Measurements from ENCODE around the gene CDK19. TPM values are rescaled to one million over a fixed set of nuclear protein-coding genes. Genes with fewer than 3 reads are reported as not detected.

The CDK19 gene
- total RNA-seq, 2 experiments from 2014 or later = 18.2 to 18.4 TPM

- no peak for DNase-seq
- POLR2A ChIA-PET = interaction anchor here (3.2 kb wide), 1 partner anchor 125 kb away, joined by 14 read pairs; the partner anchor contains the start of gene CDK19
- Mint-ChIP-seq H3K27me3 (no peaks in the 10 kb centered on the region), H3K4me3 (no peak overlapping the region), H3K27ac (no peak overlapping the region), H3K36me3 (peaks cover 3% of the 10 kb centered on the region), H3K4me1 (ENCODE audit: low read depth) (peaks cover 24% of the 10 kb centered on the region), H3K9me3 (no peaks in the 10 kb centered on the region)
- intact Hi-C loops (cut with micrococcal nuclease) = no loop called here
- CTCF ChIA-PET = no interaction called here
Observed at GRCh38 chr6:110689275-110689935, 125.9 kb downstream of the CDK19 start.

DNA sequence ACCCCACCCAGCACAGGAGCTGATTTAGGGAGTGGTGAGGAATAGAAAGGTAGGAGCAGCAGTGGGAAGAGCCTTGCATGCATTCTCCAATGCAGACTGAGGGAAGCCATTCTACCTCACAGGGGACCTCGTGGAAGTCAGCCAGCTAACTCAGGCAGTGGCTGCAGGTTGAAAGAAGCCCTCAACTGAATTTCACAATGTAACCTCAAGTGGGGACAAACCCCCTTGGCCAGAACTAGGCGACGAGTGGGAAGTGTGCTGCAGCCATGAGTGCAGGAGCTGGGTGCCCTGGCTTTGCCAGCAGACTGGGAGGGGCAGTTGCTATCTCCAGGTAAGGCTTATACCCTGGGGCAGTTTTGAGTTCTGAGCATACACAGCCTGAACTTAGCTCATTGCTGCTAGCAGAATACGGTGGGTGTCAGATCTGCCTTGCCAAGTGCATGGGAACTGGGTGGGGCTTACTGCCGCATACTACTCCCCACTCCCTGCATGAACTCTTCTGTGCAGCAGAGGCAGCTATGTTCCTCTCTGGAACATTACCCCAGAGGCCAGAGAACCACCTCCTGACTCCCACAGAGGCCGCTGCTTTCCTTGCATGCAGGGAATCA is 126.5 kb downstream of the CDK19 start:
- DNase-seq = no peak
- no peaks in the 10 kb centered on the region for H3K27me3 Mint-ChIP-seq
- peaks cover 3% of the 10 kb centered on the region for H3K36me3 Mint-ChIP-seq
- intact Hi-C loops (cut with micrococcal nuclease) = no loop called here
- H3K9me3 Mint-ChIP-seq = no peaks in the 10 kb centered on the region
- H3K4me3 Mint-ChIP-seq = no peak overlapping the region
- CTCF ChIA-PET = interaction anchor here (0.6 to 1.9 kb wide), 2 partner anchors 185 to 190 kb away, joined by 4 to 7 read pairs; no protein-coding TSS in a partner anchor
- no peak overlapping the region for H3K27ac Mint-ChIP-seq
- POLR2A ChIA-PET = interaction anchor here (3.2 kb wide), 1 partner anchor 126 kb away, joined by 14 read pairs; the partner anchor contains the start of gene CDK19
- peaks cover 24% of the 10 kb centered on the region for H3K4me1 Mint-ChIP-seq (ENCODE audit: low read depth)

DNA sequence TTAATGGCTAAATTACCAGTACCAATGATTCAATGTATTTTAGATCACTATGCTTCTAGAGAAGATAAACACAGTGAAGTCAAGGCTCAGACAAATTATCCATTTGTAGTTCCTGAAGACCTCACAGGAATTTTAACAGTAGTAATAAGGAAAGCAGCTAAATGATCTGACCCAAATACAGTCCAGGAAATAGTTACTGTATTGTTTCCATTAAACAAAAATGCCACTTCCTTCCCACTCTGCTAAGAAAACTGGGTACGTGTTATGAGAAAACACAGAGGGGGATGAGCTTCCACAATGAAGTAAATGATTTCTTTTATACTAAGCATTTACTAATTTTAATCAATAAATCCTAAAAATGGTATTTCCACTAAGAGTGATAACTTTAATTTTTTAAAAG is 127.9 kb downstream of the CDK19 start:
- ChIA-PET CTCF (interaction anchor here (0.7 to 1.9 kb wide), 4 partner anchors 43 to 191 kb away, joined by 3 to 7 read pairs (median 3); no protein-coding TSS in a partner anchor), POLR2A (interaction anchor here (1.4 to 3.2 kb wide), 2 partner anchors 127 to 187 kb away, joined by 5 to 14 read pairs; partner anchors contain the start of genes AMD1 and CDK19)
- H3K9me3 Mint-ChIP-seq = no peaks in the 10 kb centered on the region
- no peak overlapping the region for H3K27ac Mint-ChIP-seq
- no peak for DNase-seq
- H3K27me3 Mint-ChIP-seq = no peaks in the 10 kb centered on the region
- H3K4me1 Mint-ChIP-seq (ENCODE audit: low read depth) = peaks cover 27% of the 10 kb centered on the region
- intact Hi-C loops (cut with micrococcal nuclease) = no loop called here
- no peak overlapping the region for H3K4me3 Mint-ChIP-seq
- H3K36me3 Mint-ChIP-seq = peaks cover 1% of the 10 kb centered on the region

- POLR2A ChIA-PET = interaction anchor here (0.9 to 2.4 kb wide), 3 partner anchors 191 to 299 kb away, joined by 3 to 11 read pairs (median 4); partner anchors contain the start of genes AMD1 and RPF2
- Mint-ChIP-seq H3K27me3 (no peaks in the 10 kb centered on the region), H3K27ac (no peak overlapping the region), H3K36me3 (no peaks in the 10 kb centered on the region), H3K4me1 (ENCODE audit: low read depth) (peaks cover 21% of the 10 kb centered on the region), H3K9me3 (no peaks in the 10 kb centered on the region), H3K4me3 (no peak overlapping the region)
- no peak for DNase-seq
- intact Hi-C loops (cut with micrococcal nuclease) = loop anchor here (2.0 kb wide), 2 partner anchors 154 to 528 kb away; no protein-coding TSS in a partner anchor
- CTCF ChIA-PET = interaction anchor here (0.8 to 3.6 kb wide), 16 partner anchors 10 to 317 kb away, joined by 3 to 46 read pairs (median 10); partner anchors contain the start of genes AMD1, CDK19, GTF3C6 and RPF2
Observed at GRCh38 chr6:110683241-110683640, 132.0 kb downstream of the CDK19 start.

DNA sequence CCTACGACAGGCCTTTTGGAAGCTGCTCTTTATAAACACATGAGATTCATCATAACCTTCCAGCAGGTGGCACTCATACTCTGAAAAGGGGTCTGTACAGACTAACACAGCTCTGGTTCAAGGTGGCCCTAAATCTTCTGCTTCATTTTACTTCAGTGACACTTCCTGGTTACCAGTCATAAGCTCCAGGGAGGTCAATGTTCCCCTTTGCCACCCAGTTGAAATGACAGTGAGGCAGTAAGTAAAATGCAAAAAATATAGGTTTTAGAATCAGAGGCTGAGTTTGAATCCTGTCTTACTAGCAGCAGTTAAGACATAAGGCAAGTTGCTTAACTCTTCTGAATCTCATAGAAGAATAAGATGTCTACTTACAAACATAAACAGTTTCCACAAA is 132.8 kb downstream of the CDK19 start:
- H3K4me3 Mint-ChIP-seq = no peak overlapping the region

GRCh38 chr6:110681543-110682459 is 133.5 kb downstream of the CDK19 start:
- Mint-ChIP-seq H3K9me3 (no peaks in the 10 kb centered on the region), H3K27me3 (no peaks in the 10 kb centered on the region), H3K4me1 (ENCODE audit: low read depth) (peaks cover 12% of the 10 kb centered on the region), H3K36me3 (no peaks in the 10 kb centered on the region), H3K4me3 (no peak overlapping the region), H3K27ac (no peak overlapping the region)
- CTCF ChIA-PET = interaction anchor here (0.7 to 3.6 kb wide), 39 partner anchors 9 to 757 kb away, joined by 3 to 46 read pairs (median 4); partner anchors contain the start of genes AMD1, CDK19, GTF3C6 and RPF2
- DNase-seq = no peak
- POLR2A ChIA-PET = interaction anchor here (0.6 to 2.4 kb wide), 8 partner anchors 128 to 300 kb away, joined by 3 to 11 read pairs (median 4); partner anchors contain the start of genes CDK19, GTF3C6 and RPF2
- intact Hi-C loops (cut with micrococcal nuclease) = loop anchor here (1.0 to 2.0 kb wide), 8 partner anchors 134 to 529 kb away; partner anchors contain the start of gene CDK19

More for the DNA sequence above, 132.8 kb downstream of the CDK19 start:
- DNase-seq = peak; percentile 55
- H3K27me3 Mint-ChIP-seq = no peaks in the 10 kb centered on the region
- H3K36me3 Mint-ChIP-seq = no peaks in the 10 kb centered on the region
- ChIA-PET POLR2A (interaction anchor here (0.6 to 2.4 kb wide), 8 partner anchors 127 to 299 kb away, joined by 3 to 11 read pairs (median 4); partner anchors contain the start of genes CDK19, GTF3C6 and RPF2), CTCF (interaction anchor here (0.5 to 3.6 kb wide), 41 partner anchors 9 to 345 kb away, joined by 3 to 46 read pairs (median 4); partner anchors contain the start of genes AMD1, CDK19, GTF3C6 and RPF2)
- peak overlapping the region; percentile 58 for H3K27ac Mint-ChIP-seq
- intact Hi-C loops (cut with micrococcal nuclease) = loop anchor here (1.0 to 2.0 kb wide), 8 partner anchors 133 to 528 kb away; partner anchors contain the start of gene CDK19
- peaks cover 18% of the 10 kb centered on the region for H3K4me1 Mint-ChIP-seq (ENCODE audit: low read depth)
- H3K9me3 Mint-ChIP-seq = no peaks in the 10 kb centered on the region

- DNase-seq = no peak
- Mint-ChIP-seq H3K9me3 (no peaks in the 10 kb centered on the region), H3K4me1 (ENCODE audit: low read depth) (peaks cover 2% of the 10 kb centered on the region), H3K27ac (no peak overlapping the region), H3K4me3 (no peak overlapping the region), H3K27me3 (no peaks in the 10 kb centered on the region), H3K36me3 (no peaks in the 10 kb centered on the region)
- CTCF ChIA-PET = interaction anchor here (0.7 kb wide), 1 partner anchor 273 kb away, joined by 3 read pairs; no protein-coding TSS in a partner anchor
- intact Hi-C loops (cut with micrococcal nuclease) = no loop called here
- POLR2A ChIA-PET = no interaction called here
Observed at GRCh38 chr6:110676396-110676795, 138.9 kb downstream of the CDK19 start.

- CTCF ChIA-PET = interaction anchor here (1.2 to 1.5 kb wide), 4 partner anchors 8 to 536 kb away, joined by 3 to 4 read pairs (median 3); no protein-coding TSS in a partner anchor
- intact Hi-C loops (cut with micrococcal nuclease) = no loop called here
Observed at GRCh38 chr6:110674096-110674495, 141.2 kb downstream of the CDK19 start.

GRCh38 chr6:110672122-110672521 is 143.1 kb downstream of the CDK19 start:
- CTCF ChIA-PET = interaction anchor here (1.6 kb wide), 1 partner anchor 10 kb away, joined by 6 read pairs; no protein-coding TSS in a partner anchor
- DNase-seq = no peak

More at GRCh38 chr6:110674096-110674495, 141.2 kb downstream of the CDK19 start:
- Mint-ChIP-seq H3K27me3 (no peaks in the 10 kb centered on the region), H3K4me3 (no peak overlapping the region), H3K9me3 (no peaks in the 10 kb centered on the region), H3K4me1 (ENCODE audit: low read depth) (peaks cover 2% of the 10 kb centered on the region), H3K36me3 (no peaks in the 10 kb centered on the region), H3K27ac (no peak overlapping the region)
- POLR2A ChIA-PET = no interaction called here
- DNase-seq = no peak

DNA sequence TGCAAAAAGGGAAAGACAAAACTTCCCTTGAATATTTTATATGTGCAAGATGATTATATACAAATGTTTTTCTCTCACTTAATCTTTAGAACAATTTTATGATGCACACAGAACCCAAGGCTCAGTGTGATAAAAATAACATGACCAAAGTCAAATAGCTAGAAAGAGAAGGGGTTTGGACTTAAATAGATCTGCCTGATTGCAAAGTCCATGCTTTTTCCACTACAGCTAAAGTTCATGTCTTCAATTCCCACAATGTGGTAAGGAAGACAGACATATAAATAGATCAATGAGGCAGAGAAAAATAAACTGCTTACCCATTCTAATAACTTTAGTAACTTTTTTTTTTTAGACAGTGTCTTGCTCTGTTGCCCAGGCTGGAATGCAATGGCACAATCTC is 143.8 kb downstream of the CDK19 start:
- H3K36me3 Mint-ChIP-seq = no peaks in the 10 kb centered on the region
- H3K4me1 Mint-ChIP-seq (ENCODE audit: low read depth) = peaks cover 2% of the 10 kb centered on the region
- no peak overlapping the region for H3K4me3 Mint-ChIP-seq
- intact Hi-C loops (cut with micrococcal nuclease) = no loop called here
- no peaks in the 10 kb centered on the region for H3K9me3 Mint-ChIP-seq
- DNase-seq = no peak
- CTCF ChIA-PET = interaction anchor here (0.6 to 1.6 kb wide), 4 partner anchors 11 to 495 kb away, joined by 3 to 6 read pairs (median 3); no protein-coding TSS in a partner anchor
- POLR2A ChIA-PET = no interaction called here
- no peaks in the 10 kb centered on the region for H3K27me3 Mint-ChIP-seq
- H3K27ac Mint-ChIP-seq = no peak overlapping the region

More at GRCh38 chr6:110672122-110672521, 143.1 kb downstream of the CDK19 start:
- no peaks in the 10 kb centered on the region for H3K27me3 Mint-ChIP-seq
- intact Hi-C loops (cut with micrococcal nuclease) = no loop called here
- no peaks in the 10 kb centered on the region for H3K36me3 Mint-ChIP-seq
- H3K9me3 Mint-ChIP-seq = no peaks in the 10 kb centered on the region
- peaks cover 2% of the 10 kb centered on the region for H3K4me1 Mint-ChIP-seq (ENCODE audit: low read depth)
- POLR2A ChIA-PET = no interaction called here
- H3K27ac Mint-ChIP-seq = no peak overlapping the region
- no peak overlapping the region for H3K4me3 Mint-ChIP-seq

DNA sequence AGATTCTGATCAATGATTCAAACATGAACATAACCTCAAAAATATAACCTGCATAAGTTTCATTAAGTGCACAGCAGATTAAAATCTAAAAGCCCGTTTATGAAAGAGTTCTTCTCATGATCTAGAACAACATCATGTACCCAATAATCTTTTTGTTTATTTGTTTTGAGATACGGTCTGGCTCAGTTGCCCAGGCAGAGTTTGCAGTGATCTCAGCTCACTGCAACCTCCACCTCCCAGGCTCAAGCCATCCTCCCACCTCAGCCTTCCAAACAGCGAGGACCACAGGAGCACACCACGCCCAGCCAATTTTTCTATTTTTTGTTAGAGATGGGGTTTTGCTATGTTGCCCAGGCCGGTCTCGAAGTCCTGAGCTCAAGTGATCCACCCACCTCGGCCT is 149.7 kb downstream of the CDK19 start:
- H3K27ac Mint-ChIP-seq = no peak overlapping the region
- H3K4me3 Mint-ChIP-seq = no peak overlapping the region
- ChIA-PET CTCF (no interaction called here), POLR2A (no interaction called here)
- no peak for DNase-seq
- peaks cover 7% of the 10 kb centered on the region for H3K36me3 Mint-ChIP-seq
- no peaks in the 10 kb centered on the region for H3K27me3 Mint-ChIP-seq
- H3K4me1 Mint-ChIP-seq (ENCODE audit: low read depth) = no peaks in the 10 kb centered on the region
- H3K9me3 Mint-ChIP-seq = peaks cover 3% of the 10 kb centered on the region
- intact Hi-C loops (cut with micrococcal nuclease) = no loop called here

Measured in activated CD4-positive, alpha-beta memory T cell treated with anti-CD3 and anti-CD28 coated beads for 36 hours (primary cell).